ENCODE results near the gene GALP.

The GALP gene

DNA sequence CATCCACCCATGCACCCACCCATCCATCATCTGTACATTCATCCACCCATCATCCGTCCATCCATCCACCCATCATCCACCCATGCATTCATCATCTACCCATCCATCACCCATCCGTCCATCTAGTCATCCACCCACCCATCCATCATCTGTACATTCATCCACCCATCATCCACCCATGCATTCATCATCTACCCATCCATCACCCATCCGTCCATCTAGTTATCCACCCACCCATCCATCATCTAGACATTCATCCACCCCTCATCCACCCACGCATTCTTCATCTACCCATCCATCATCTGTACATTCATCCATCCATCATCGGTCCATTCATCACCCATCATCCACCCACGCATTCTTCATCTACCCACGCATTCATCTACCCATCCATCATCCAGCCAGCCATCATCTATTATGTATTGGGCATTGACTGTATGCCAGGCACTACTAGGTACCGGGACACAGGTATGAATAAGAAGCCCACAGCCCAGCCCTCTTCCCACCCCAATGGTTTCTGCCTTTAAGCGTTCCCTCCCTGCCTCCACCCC is 16.7 kb upstream of the GALP start:
- Histone ChIP-seq H3K9me2 (replicated peaks; ENCODE audit: low read depth, low read length) (no peaks in the 10 kb centered on the region), H3K4me3 (ENCODE audit: low read length, poor library complexity, severe bottlenecking) (no peak overlapping the region), H3K4me2 (ENCODE audit: low read depth, low read length, poor library complexity, severe bottlenecking) (no peak overlapping the region), H2AFZ (ENCODE audit: low read length) (no peak overlapping the region), H4K20me1 (ENCODE audit: insufficient read depth, low read length, poor library complexity, severe bottlenecking) (peaks cover 3% of the 10 kb centered on the region), H3K36me3 (ENCODE audit: insufficient read depth, low read length) (peaks cover 51% of the 10 kb centered on the region; the same call in 1 of the 2 replicates), H3K9me3 (ENCODE audit: insufficient read depth, low read depth, low read length) (no peaks in the 10 kb centered on the region), H3K9ac (ENCODE audit: low read depth, low read length, poor library complexity, severe bottlenecking) (no peak overlapping the region), H3K27me3 (ENCODE audit: insufficient read depth, low read length, poor library complexity, severe bottlenecking) (no peaks in the 10 kb centered on the region), H3K4me1 (ENCODE audit: insufficient read depth, low read length, poor library complexity, severe bottlenecking) (peaks cover 20% of the 10 kb centered on the region), H3F3A (ENCODE audit: low read depth) (no peaks in the 10 kb centered on the region), H3K79me2 (ENCODE audit: insufficient read depth, low read length) (no peaks in the 10 kb centered on the region)
- TF ChIP-seq EZH2phosphoT487 (IDR thresholded peaks at IDR 0.05; ENCODE audit: borderline replicate concordance): no peak
- TF ChIP-seq, protein P1, sequence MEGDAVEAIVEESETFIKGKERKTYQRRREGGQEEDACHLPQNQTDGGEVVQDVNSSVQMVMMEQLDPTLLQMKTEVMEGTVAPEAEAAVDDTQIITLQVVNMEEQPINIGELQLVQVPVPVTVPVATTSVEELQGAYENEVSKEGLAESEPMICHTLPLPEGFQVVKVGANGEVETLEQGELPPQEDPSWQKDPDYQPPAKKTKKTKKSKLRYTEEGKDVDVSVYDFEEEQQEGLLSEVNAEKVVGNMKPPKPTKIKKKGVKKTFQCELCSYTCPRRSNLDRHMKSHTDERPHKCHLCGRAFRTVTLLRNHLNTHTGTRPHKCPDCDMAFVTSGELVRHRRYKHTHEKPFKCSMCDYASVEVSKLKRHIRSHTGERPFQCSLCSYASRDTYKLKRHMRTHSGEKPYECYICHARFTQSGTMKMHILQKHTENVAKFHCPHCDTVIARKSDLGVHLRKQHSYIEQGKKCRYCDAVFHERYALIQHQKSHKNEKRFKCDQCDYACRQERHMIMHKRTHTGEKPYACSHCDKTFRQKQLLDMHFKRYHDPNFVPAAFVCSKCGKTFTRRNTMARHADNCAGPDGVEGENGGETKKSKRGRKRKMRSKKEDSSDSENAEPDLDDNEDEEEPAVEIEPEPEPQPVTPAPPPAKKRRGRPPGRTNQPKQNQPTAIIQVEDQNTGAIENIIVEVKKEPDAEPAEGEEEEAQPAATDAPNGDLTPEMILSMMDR (conservative IDR thresholded peaks at IDR 0.05; ENCODE audit: low read length): no peak

DNA sequence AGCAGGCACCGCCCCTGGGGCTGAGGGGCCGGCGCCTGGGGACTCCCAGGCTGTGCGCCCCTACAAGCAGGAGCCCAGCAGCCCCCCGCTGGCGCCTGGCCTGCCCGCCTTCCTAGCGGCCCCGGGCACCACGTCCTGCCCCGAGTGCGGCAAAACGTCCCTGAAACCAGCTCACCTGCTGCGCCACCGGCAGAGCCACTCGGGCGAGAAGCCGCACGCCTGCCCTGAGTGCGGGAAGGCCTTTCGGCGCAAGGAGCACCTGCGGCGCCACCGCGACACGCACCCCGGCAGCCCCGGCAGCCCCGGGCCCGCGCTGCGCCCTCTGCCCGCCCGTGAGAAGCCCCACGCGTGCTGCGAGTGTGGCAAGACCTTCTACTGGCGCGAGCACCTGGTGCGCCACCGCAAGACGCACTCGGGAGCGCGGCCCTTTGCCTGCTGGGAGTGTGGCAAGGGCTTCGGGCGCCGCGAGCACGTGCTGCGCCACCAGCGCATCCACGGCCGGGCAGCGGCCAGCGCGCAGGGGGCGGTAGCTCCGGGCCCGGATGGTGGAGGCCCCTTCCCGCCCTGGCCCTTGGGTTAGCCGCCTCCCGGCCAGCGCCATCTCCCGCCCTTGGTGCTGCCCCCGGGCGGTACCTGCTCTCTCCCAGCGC is 16.1 kb upstream of the GALP start:
- Histone ChIP-seq H3K4me3 (ENCODE audit: low read length, poor library complexity, severe bottlenecking) (no peak overlapping the region), H3K36me3 (ENCODE audit: insufficient read depth, low read length) (peaks cover 46% of the 10 kb centered on the region; the same call in 1 of the 2 replicates), H3K27me3 (ENCODE audit: insufficient read depth, low read length, poor library complexity, severe bottlenecking) (no peaks in the 10 kb centered on the region), H3K9me3 (ENCODE audit: insufficient read depth, low read depth, low read length) (no peaks in the 10 kb centered on the region), H3K9ac (ENCODE audit: low read depth, low read length, poor library complexity, severe bottlenecking) (no peak overlapping the region), H3K4me2 (ENCODE audit: low read depth, low read length, poor library complexity, severe bottlenecking) (no peak overlapping the region), H3K9me2 (replicated peaks; ENCODE audit: low read depth, low read length) (no peaks in the 10 kb centered on the region), H3F3A (ENCODE audit: low read depth) (no peaks in the 10 kb centered on the region), H3K79me2 (ENCODE audit: insufficient read depth, low read length) (no peaks in the 10 kb centered on the region), H4K20me1 (ENCODE audit: insufficient read depth, low read length, poor library complexity, severe bottlenecking) (no peaks in the 10 kb centered on the region), H2AFZ (ENCODE audit: low read length) (no peak overlapping the region), H3K4me1 (ENCODE audit: insufficient read depth, low read length, poor library complexity, severe bottlenecking) (peaks cover 24% of the 10 kb centered on the region)
- TF ChIP-seq, protein P1 (conservative IDR thresholded peaks at IDR 0.05; ENCODE audit: low read length): no peak
- TF ChIP-seq EZH2phosphoT487 (IDR thresholded peaks at IDR 0.05; ENCODE audit: borderline replicate concordance): no peak

- Histone ChIP-seq H3K9me2 (replicated peaks; ENCODE audit: low read depth, low read length) (no peaks in the 10 kb centered on the region), H3K27me3 (ENCODE audit: insufficient read depth, low read length, poor library complexity, severe bottlenecking) (no peaks in the 10 kb centered on the region), H2AFZ (ENCODE audit: low read length) (no peak overlapping the region), H3F3A (ENCODE audit: low read depth) (no peaks in the 10 kb centered on the region), H3K4me3 (ENCODE audit: low read length, poor library complexity, severe bottlenecking) (no peak overlapping the region), H3K36me3 (ENCODE audit: insufficient read depth, low read length) (peaks cover 30% of the 10 kb centered on the region; the same call in 1 of the 2 replicates), H4K20me1 (ENCODE audit: insufficient read depth, low read length, poor library complexity, severe bottlenecking) (no peaks in the 10 kb centered on the region), H3K4me1 (ENCODE audit: insufficient read depth, low read length, poor library complexity, severe bottlenecking) (peaks cover 24% of the 10 kb centered on the region), H3K9ac (ENCODE audit: low read depth, low read length, poor library complexity, severe bottlenecking) (no peak overlapping the region), H3K79me2 (ENCODE audit: insufficient read depth, low read length) (no peaks in the 10 kb centered on the region), H3K4me2 (ENCODE audit: low read depth, low read length, poor library complexity, severe bottlenecking) (no peak overlapping the region), H3K9me3 (ENCODE audit: insufficient read depth, low read depth, low read length) (no peaks in the 10 kb centered on the region)
- TF ChIP-seq EZH2phosphoT487 (IDR thresholded peaks at IDR 0.05; ENCODE audit: borderline replicate concordance): no peak
- TF ChIP-seq, protein P1 (conservative IDR thresholded peaks at IDR 0.05; ENCODE audit: low read length): no peak
Observed at GRCh38 chr19:56161534-56161933, 14.3 kb upstream of the GALP start.

Data from Loucy (cell line).